Prostate gland (tissue), 2 donors: ENCODE data around the gene ACKR1. TPM values are rescaled to one million over a fixed set of nuclear protein-coding genes. Genes with fewer than 3 reads are reported as not detected.
A peak's percentile ranks its signal among the peaks of the same experiment; 100 is the strongest.

Source experiments
- DNase-seq: peaks from one replicate; pipeline ENCODE4 v3.0.0-alpha.2; 2019; ENCODE audit warnings: low spot score
- H3K27ac ChIP-seq, 2 donors: fragments of 200-600 bp; sonication (generic); 2 replicates each; pipeline ENCODE4 v1.5.1; 2017 to 2019
- H3K27me3 ChIP-seq: fragments of 200-600 bp; sonication (generic); replicated peaks from 2 replicates; pipeline ENCODE4 v1.5.1; 2019; ENCODE audit not compliant: insufficient read depth
- H3K36me3 ChIP-seq, 2 donors: fragments of 200-600 bp; sonication (generic); 1 replicate in 1 of 2; 2 replicates in 1 of 2; pipeline versions ENCODE4 v1.5.1 to v1.8.1; 2017 to 2019
- H3K4me1 ChIP-seq: fragments of 200-600 bp; sonication (generic); replicated peaks from 2 replicates; pipeline ENCODE4 v1.5.1; 2019
- H3K4me3 ChIP-seq, 2 donors: fragments of 200-600 bp; sonication (generic); 2 replicates each; pipeline ENCODE4 v1.5.1; 2017 to 2019
- H3K9me3 ChIP-seq: fragments of 200-600 bp; sonication (generic); 2 replicates; pipeline ENCODE4 v1.5.1; 2017
- CTCF ChIP-seq, 4 experiments: fragments of 200-600 bp in 2 of 4; fragments of 450-650 bp in 2 of 4; sonication (generic) in 2 of 4; IDR thresholded peaks; 1 replicate in 3 of 4; 2 replicates in 1 of 4; pipeline ENCODE4 v1.5.1; 2016 to 2019; ENCODE audit warnings: antibody characterized with exemption in 4 of 4, mild to moderate bottlenecking in 2 of 4, moderate library complexity in 2 of 4
- POLR2A ChIP-seq: fragments of 450-650 bp; IDR thresholded peaks from one replicate; pipeline ENCODE4 v1.6.1; 2016; ENCODE audit warnings: antibody characterized with exemption, mild to moderate bottlenecking
- POLR2AphosphoS5 ChIP-seq: sonication (generic); formaldehyde crosslinking; IDR thresholded peaks from one replicate; pipeline ENCODE4 v1.6.1; 2017; ENCODE audit warnings: antibody characterized with exemption
- WGBS: methylation state at CpG from one replicate; pipeline ENCODE4 v1.1.5; 2018; 5-methylcytosine and 5-hydroxymethylcytosine counted together
- intact Hi-C: fragments of 100-400 bp; cut with DNase I; formaldehyde crosslinking; loops from one replicate; pipeline ENCODE4 v1.14.2; 2022
- total RNA-seq, 2 donors: library from RNA; depleted of rRNA; stranded (reverse); fragments of >200 nt; gene quantifications; one replicate each; pipeline ENCODE4 v1.1.0, GENCODE V29; 2016

ACKR1 gene
- total RNA-seq, 2 donors from 2014 or later: 46.8 to 60.4 TPM

DNA sequence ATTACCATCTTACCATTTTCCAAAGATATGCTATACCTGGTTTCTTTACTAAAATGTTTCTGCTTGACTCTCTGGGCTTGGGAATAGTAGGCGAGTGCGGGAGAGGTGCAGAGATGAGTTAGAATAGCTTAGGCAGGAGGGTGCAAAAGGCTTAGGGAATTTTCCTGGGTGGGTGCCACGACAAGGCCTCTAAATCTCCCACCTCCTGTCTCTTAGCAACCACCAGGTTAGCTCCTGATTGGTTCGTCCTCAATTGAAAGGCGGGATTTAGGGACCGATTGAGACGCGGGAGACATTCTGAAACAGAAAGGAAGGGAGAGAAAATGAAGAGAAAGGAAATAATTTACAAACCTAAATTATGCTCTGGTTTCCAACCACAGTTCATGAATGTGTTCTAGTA is 3.1 kb downstream of the ACKR1 start:
- 22% methylated on average over 8 of the region's 8 CpGs for WGBS
- no peaks in the 10 kb centered on the region for H3K9me3 ChIP-seq
- H3K27me3 ChIP-seq: peaks cover 4% of the 10 kb centered on the region
- intact Hi-C loops: no loop called here
- H3K36me3 ChIP-seq: no peaks in the 10 kb centered on the region
- TF ChIP-seq CTCF (IDR thresholded peaks at IDR 0.05) (no peak), POLR2A (no peak)
- no peak overlapping the region for H3K4me3 ChIP-seq
- no peak for DNase-seq
- no peaks in the 10 kb centered on the region for H3K4me1 ChIP-seq
- H3K27ac ChIP-seq: no peak overlapping the region

DNA sequence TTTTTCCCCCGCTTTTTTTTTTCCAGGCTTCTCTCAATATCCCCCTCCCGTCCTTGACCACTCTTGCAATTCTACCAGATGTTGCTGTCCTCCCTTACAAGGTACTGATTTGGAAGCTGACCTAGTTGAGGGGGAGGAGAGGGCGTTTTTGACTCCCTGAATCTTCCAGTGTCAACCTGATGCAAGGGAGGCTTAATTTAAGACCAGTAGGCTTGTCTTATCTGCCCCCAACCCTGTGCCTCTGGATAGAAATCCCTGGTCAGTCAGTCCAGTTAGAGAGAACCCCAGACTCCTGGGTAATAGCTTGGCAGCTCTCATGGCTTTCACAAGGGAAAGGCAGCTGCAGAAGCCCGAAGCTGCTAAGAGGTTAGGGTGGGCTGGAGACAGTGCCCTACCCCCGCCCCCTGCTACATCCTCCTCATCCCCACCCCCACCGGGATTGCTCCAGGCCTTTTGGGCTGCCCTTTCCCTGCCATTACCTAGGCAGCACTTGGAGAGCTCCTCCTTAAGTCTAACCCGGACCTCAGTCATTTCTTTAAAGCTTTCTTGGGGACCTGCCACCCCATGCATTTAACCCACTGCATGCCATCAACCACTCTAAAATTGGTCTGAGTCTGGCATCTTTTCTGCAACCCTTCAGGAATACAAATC is 3.6 kb downstream of the ACKR1 start:
- H3K27ac ChIP-seq: no peak overlapping the region
- no peaks in the 10 kb centered on the region for H3K36me3 ChIP-seq
- TF ChIP-seq CTCF (IDR thresholded peaks at IDR 0.05): no peak
- TF ChIP-seq POLR2AphosphoS5: no peak
- no peak for TF ChIP-seq POLR2A
- H3K27me3 ChIP-seq: peaks cover 4% of the 10 kb centered on the region
- DNase-seq: no peak
- no peak overlapping the region for H3K4me3 ChIP-seq
- no peaks in the 10 kb centered on the region for H3K9me3 ChIP-seq
- H3K4me1 ChIP-seq: no peaks in the 10 kb centered on the region
- intact Hi-C loops: no loop called here
- 5% methylated on average over 6 of the region's 7 CpGs for WGBS

- no peaks in the 10 kb centered on the region for H3K4me1 ChIP-seq
- no peak for DNase-seq
- H3K27me3 ChIP-seq: peaks cover 4% of the 10 kb centered on the region
- H3K4me3 ChIP-seq: no peak overlapping the region
- no peak for TF ChIP-seq POLR2A
- TF ChIP-seq CTCF (IDR thresholded peaks at IDR 0.05): no peak
- no peak for TF ChIP-seq POLR2AphosphoS5
- intact Hi-C loops: no loop called here
- no peaks in the 10 kb centered on the region for H3K9me3 ChIP-seq
- H3K27ac ChIP-seq: no peak overlapping the region
- no peaks in the 10 kb centered on the region for H3K36me3 ChIP-seq
- WGBS: 81% methylated on average over 7 of the region's 7 CpGs
These were observed 4.4 kb downstream of the ACKR1 start for GRCh38 chr1:159209061-159209460.

DNA sequence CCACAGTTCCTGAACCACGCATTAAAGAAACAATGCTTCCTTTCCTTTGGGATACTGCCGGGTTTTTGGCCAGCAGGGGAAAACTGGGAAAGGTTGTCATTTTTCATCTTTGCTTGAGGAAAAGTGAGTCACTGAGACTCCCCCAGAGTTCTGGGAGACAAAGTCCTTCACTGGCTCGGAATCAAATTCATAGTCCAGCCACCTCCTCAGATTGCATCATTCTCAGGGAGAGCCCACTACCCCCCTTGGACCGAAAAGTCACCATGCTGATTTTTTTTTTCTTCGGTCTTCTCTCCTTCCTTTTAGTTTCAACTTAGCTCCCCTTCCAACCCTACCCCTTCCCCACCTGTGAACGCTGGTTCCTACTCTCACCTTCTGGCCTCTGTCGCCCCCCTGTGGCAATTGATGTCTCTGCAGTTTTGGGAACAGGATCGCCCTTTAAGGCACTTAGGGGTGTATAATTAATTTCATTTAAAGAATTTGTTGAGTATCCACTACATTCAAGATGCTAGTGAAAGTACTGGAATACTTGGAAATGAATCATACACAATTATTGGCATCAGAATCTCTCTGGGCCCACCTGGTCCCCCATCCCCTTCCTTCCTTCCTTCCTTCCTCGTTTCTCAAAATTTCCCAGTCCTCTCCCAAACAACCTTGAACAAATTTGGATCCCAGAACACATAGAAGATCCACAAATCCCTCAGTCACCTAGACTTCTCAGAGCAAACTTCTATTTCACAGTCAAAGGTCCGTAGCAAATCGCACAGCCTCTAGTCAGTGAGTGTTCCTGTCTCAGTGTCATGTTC is 6.9 kb downstream of the ACKR1 start:
- Histone ChIP-seq H3K27ac (no peak overlapping the region), H3K4me1 (no peaks in the 10 kb centered on the region), H3K9me3 (no peaks in the 10 kb centered on the region), H3K27me3 (peaks cover 4% of the 10 kb centered on the region), H3K4me3 (no peak overlapping the region), H3K36me3 (no peaks in the 10 kb centered on the region)
- intact Hi-C loops: no loop called here
- DNase-seq: peak; percentile 22
- WGBS: 42% methylated on average over 11 of the region's 11 CpGs
- TF ChIP-seq POLR2AphosphoS5 (no peak), CTCF (IDR thresholded peaks at IDR 0.05) (peak; percentile 32 to 75 (median 63)), POLR2A (no peak)

DNA sequence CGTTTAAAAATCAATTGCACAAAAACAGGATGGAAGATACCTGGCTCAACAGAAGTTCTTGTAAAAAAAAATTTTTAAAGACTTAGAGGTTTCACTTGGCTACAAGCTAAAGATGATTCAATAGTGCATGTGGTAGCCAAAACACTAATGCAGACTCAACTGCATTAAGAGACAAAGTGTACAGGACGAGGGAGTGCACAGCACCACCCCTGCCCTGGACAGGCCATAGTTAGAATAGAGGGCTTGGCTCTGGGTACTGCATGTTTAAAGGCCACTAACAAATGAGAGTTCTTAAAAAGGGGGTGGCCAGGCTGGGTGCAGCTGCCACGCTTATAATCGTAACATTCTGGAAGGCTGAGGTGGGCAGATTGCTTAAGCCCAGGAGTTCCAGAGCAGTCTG is 7.9 kb downstream of the ACKR1 start:
- no peaks in the 10 kb centered on the region for H3K36me3 ChIP-seq
- H3K27ac ChIP-seq: no peak overlapping the region
- no peak overlapping the region for H3K4me3 ChIP-seq
- WGBS: 88% methylated on average over 4 of the region's 4 CpGs
- H3K9me3 ChIP-seq: no peaks in the 10 kb centered on the region
- H3K27me3 ChIP-seq: peaks cover 4% of the 10 kb centered on the region
- TF ChIP-seq POLR2A (no peak), CTCF (IDR thresholded peaks at IDR 0.05) (no peak), POLR2AphosphoS5 (no peak)
- H3K4me1 ChIP-seq: no peaks in the 10 kb centered on the region
- intact Hi-C loops: no loop called here
- DNase-seq: no peak
